ENCODE data around the gene PHEX.

The PHEX gene

GRCh38 chrX:22109442-22109841 is 77.3 kb downstream of the PHEX start:
- no peak for DNase-seq

DNA sequence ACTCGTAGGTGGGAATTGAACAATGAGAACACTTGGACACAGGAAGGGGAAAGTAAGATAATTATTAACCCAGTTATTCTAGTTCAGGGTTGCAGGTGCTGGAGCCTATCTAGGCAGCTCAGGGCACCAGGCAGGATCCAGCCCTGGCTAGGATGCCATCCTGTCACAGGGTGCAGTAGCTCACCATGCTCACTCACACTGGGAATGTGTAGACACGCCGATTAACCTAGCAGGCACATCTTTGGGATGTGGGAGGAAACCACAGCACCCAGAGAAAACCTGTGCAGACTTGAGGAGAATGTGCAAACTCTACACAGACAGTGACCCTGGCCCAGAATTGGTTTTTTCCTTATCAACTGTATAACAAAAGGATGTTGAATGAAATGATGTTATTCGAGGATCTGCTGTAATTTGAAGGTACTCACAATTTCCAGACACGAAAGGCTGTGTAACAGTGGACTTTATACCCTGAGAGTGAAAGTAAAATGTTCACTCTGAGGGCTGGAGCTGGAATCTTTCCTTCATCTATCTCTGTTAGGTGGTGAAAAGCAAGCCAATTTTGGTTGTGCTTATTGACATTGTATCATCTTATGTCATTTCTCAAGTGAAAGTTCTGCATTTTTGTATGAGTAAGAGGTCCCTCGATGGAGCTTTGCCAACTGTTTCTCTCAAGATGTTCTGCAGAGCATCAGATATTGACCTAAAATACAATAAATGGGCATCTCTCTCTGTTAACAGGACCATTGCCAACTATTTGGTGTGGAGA is 78.8 kb downstream of the PHEX start:
- DNase-seq = no peak

DNA sequence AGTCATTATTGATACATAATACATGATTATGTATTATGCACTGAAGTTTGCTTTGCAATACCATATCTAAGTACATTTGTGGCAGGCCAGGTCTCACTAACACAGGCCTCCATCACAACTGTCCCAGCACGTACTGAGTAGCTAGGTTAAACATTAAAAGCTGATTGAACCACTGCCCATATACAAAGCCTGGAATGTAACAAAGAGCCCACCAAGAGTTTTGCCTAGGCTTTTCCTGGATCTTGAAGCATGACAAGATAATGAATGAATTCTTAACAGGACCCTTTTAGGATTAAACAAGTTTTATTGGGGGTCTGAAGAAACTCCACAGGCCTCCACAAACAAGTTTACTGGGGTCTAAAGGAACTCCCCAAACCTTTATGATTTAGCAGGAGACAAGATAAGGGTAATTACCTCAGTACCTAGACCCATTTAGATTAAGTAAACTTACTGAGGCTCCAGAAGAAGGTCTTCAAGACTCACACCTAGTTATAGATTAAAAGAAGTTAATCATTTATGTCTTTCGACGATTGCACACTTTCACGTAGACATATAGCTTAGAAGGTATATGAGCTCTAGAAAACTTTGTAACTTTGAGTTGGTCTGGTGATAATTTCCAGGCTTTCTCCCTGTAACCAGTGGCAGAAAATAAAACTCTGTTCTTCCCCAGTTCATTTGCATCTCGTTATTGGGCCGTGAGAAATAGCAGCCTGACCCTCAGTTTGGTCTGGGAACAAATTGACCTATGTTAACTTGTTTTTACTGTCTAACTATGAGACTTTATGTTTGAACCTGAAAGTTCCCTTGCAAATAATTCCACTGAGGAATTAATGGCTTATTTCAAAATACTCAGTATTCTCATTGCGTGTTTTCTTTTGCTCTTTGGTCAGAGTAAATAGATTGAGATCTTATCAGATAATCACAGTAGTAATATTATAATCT is 84.8 kb downstream of the PHEX start:
- no peak for DNase-seq

GRCh38 chrX:22117633-22118032 is 85.5 kb downstream of the PHEX start:
- no peak for DNase-seq

DNA sequence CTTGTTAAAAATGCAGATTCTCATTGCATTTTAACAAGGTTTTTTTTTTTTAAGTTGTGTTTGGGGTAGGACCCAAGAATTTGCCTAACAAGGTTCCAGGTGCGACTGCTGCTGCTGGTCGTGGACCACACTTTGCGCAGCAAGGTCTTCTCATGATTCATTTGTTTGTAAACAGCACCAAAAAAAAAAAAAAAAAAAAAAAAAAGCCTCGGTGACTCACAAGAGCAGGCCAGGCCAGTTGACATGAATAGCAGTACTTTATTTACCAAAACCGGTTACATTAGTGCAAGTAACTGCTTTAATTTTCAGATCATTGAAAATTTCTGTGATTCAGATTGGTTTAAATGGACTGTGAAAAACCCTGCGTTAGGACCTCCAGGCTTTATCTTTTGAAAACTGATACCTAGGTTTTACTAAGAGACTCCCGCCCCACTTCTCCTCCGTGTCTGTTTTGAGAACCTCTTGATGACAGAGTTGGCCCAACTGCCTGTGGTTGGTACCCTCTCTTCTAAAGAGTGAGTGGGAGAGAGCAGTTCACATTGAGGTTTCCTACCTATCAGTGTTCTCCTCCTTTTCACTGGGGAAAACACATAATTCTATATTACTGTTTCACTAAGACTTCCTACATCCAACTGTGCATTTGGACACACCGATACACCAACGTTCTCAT is 86.2 kb downstream of the PHEX start:
- no peak for DNase-seq

DNA sequence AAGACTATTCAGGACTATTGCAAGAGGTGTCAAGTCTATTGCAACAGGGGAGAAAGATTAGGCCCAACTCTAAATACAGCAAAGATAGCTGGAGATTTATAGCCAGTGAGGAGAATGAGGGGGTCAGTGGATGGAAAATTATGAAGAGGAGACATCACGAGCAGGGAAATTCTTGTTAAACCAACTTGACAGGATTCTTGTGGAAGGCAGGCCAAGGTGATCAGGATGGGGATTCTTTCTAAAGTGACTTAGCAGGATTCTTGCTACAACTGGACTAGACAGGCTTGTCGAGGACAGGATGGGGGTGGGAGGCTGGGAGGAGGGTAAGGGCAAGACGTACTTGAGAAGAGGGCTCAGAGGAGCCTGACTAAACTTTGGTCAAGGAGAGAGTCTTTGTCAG is 89.0 kb downstream of the PHEX start:
- DNase-seq = no peak

DNA sequence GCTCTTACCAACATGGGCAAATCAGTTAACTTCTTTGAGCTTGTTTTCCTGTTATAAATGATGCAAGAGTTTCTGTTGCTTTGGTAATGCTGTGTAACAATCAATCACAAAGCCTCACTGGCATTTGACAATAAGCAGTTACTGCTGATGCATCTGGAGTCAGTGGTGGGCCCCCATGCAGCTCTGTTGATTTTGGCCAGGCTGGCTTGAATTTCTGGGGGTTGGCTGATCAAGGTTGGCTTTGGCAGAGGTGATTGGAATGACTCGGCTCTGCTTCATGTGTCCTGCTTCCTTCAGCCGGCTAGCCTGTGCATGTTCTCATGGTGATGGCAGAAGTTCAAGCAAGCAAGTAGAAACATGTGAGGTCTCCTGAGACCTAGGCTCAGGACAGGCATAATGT is 90.4 kb downstream of the PHEX start:
- no peak for DNase-seq

DNA sequence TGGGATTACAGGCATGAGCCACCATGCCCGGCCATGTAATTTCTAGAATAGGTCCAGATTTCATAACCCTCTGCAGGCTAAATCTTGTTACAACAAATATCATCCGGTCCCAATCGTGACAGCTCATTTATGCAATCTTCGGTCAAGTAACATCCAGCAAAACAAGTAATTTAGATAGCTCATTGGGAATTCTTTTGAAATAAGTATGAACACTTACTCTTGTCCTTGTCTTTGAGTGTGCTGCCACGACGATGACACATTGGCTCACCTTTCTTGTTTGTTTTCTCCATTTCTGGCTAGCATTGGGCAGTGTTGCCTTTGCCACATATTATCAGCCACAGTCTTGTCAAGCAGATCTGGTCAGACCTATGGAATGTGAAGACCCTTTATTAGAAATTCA is 92.0 kb downstream of the PHEX start:
- no peak for DNase-seq

GRCh38 chrX:22125481-22125880 is 93.4 kb downstream of the PHEX start:
- DNase-seq = no peak

DNA sequence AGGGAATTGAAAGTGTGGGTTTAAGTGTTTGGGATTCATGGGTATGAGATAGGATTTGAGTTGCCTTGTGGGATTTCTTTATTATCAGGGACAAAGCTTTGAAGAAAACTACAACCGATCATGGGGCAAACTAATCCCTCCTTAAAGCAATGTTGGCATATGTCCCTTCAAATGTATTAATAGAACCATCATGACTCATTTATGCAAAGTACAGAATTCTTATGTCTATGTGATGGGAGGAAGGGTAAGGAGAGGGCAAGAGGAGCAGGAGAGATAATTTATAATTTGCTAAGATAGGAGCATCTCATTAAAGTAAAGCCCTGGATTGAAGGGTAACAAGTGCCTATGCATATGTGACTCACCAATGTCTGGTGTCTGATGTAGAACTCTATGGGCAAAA is 94.2 kb downstream of the PHEX start:
- DNase-seq = no peak

GRCh38 chrX:22128961-22129360 is 96.8 kb downstream of the PHEX start:
- no peak for DNase-seq

GRCh38 chrX:22134681-22135080 is 102.6 kb downstream of the PHEX start:
- DNase-seq = no peak

DNA sequence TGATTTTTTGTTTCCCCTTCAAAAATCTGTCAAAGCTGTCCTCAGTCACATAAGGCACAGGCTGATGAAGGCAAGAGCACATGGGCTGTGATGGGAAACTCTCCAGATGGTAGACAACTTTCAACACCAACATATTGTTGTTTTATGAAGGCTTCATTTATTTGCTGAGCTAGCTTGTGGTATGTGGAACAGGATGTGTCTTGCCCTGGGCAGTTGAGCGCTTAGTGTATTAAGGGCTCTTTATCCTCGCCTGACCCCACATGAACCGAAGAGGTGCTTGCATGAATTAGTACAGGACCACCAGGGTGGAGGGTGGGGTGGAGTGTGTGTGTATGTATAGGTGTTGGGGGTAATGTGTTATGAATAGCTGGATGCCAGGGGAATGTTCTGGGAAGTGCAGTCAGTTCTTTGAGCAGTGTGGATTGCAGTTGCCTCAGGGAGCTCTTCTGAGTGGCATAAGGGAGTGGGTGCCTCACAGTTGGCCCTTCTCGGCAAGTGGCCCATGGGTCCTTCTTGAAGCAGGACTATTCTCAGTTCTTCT is 103.1 kb downstream of the PHEX start:
- no peak for DNase-seq

- peak; percentile 7 to 12 for DNase-seq
These were observed 104.0 kb downstream of the PHEX start for GRCh38 chrX:22135994-22136684.

GRCh38 chrX:22136711-22137110 is 104.6 kb downstream of the PHEX start:
- no peak for DNase-seq

- DNase-seq = no peak
These were observed 107.7 kb downstream of the PHEX start for GRCh38 chrX:22139822-22140221.

GRCh38 chrX:22141047-22141730 is 109.1 kb downstream of the PHEX start:
- DNase-seq = no peak

DNA sequence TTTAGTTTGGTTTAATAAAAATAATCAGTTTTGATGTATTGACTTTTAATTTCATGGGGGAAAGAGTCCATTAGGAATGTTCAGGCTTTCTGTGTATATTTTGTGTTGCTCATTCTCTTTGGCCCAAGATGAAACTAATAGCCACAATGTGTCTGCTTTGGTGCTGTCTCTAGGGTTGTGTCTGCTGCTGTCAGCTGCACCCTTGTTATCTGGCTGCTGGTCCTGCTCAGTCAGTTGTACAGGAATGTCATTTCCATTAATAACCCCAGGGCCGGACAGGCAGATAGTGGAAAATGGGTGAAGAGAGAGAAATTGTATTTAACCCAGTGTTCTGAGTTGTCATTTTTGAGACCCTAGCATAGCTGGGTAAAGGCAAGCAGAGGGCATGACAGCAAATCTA is 115.1 kb downstream of the PHEX start:
- no peak for DNase-seq

- no peak for DNase-seq
These were observed 115.8 kb downstream of the PHEX start for GRCh38 chrX:22147942-22148341.

DNA sequence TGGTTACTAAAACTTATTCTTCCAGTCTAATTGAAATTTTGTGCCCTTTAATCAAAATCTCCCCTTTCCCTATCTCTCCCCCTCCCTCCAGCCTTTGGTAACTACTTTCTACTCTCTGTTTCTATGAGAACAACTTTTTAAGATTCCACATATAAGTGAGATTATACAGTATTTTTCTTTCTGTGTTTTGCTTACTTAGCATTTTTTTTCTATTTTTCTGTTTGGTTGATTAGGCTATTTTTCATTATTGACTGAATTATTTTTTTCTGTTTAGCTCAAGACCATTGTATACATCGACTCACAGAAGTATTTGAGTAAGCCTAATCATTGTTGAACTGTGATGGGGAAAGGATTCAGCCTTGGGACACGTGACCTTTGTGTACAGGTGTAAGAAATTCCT is 116.4 kb downstream of the PHEX start:
- no peak for DNase-seq

- no peak for DNase-seq
These were observed 118.2 kb downstream of the PHEX start for GRCh38 chrX:22150371-22150770.

DNA sequence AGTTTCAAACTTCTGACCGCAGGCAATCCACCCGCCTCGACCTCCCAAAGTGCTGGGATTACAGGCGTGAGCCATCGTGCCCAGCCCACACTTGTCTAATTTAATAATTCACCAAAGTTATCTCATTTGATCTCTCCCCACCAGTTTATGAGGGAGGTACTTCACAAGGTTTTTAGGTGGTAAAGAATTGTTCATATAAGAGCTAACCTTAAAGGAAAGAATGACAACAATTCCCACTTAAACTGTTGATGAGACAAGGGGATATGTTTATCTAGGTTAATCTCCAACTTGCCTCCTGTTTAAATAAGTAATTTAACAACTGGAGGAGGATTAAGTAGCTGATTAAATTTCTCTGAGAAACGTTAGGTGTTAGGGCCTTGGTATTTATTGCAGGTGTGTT is 123.0 kb downstream of the PHEX start:
- no peak for DNase-seq
